ENCODE data around the gene TOR1AIP2. TPM values are rescaled to one million over a fixed set of nuclear protein-coding genes. Genes with fewer than 3 reads are reported as not detected.

The TOR1AIP2 gene
- total RNA-seq, 1 donor from 2014 or later, result 71.1 TPM

- no peaks in the 10 kb centered on the region for H3K9me3 Mint-ChIP-seq (ENCODE audit: unreplicated experiment)
- H3K36me3 Mint-ChIP-seq (ENCODE audit: low read depth, unreplicated experiment), result peaks cover 11% of the 10 kb centered on the region
- H3K27me3 Mint-ChIP-seq (ENCODE audit: unreplicated experiment), result no peaks in the 10 kb centered on the region
- H3K27ac Mint-ChIP-seq (ENCODE audit: unreplicated experiment), result no peak overlapping the region
- no peak overlapping the region for H3K4me3 Mint-ChIP-seq (ENCODE audit: unreplicated experiment)
- H3K4me1 Mint-ChIP-seq (ENCODE audit: unreplicated experiment), result peaks cover 15% of the 10 kb centered on the region
- no peak for TF ChIP-seq CTCF (IDR thresholded peaks at IDR 0.05; ENCODE audit: unreplicated experiment)
- DNase-seq (ENCODE audit: low spot score), result no peak
These were observed 40.2 kb upstream of the TOR1AIP2 start for GRCh38 chr1:179917601-179918429.

GRCh38 chr1:179911812-179912211, 34.2 kb upstream of the TOR1AIP2 start:
- no peak for DNase-seq (ENCODE audit: low spot score)
- Mint-ChIP-seq H3K36me3 (ENCODE audit: low read depth, unreplicated experiment) (peaks cover 17% of the 10 kb centered on the region), H3K9me3 (ENCODE audit: unreplicated experiment) (no peaks in the 10 kb centered on the region), H3K27me3 (ENCODE audit: unreplicated experiment) (no peaks in the 10 kb centered on the region), H3K27ac (ENCODE audit: unreplicated experiment) (no peak overlapping the region), H3K4me1 (ENCODE audit: unreplicated experiment) (no peaks in the 10 kb centered on the region), H3K4me3 (ENCODE audit: unreplicated experiment) (no peak overlapping the region)
- no peak for TF ChIP-seq CTCF (IDR thresholded peaks at IDR 0.05; ENCODE audit: unreplicated experiment)

GRCh38 chr1:179910934-179911333, 33.3 kb upstream of the TOR1AIP2 start:
- Mint-ChIP-seq H3K27ac (ENCODE audit: unreplicated experiment) (no peak overlapping the region), H3K36me3 (ENCODE audit: low read depth, unreplicated experiment) (peaks cover 22% of the 10 kb centered on the region), H3K4me3 (ENCODE audit: unreplicated experiment) (no peak overlapping the region), H3K9me3 (ENCODE audit: unreplicated experiment) (no peaks in the 10 kb centered on the region), H3K27me3 (ENCODE audit: unreplicated experiment) (no peaks in the 10 kb centered on the region), H3K4me1 (ENCODE audit: unreplicated experiment) (no peaks in the 10 kb centered on the region)
- DNase-seq (ENCODE audit: low spot score), result no peak
- TF ChIP-seq CTCF (IDR thresholded peaks at IDR 0.05; ENCODE audit: unreplicated experiment), result no peak

GRCh38 chr1:179889589-179889988, 12.0 kb upstream of the TOR1AIP2 start:
- no peak for TF ChIP-seq CTCF (IDR thresholded peaks at IDR 0.05; ENCODE audit: unreplicated experiment)
- no peaks in the 10 kb centered on the region for H3K4me1 Mint-ChIP-seq (ENCODE audit: unreplicated experiment)
- no peak for DNase-seq (ENCODE audit: low spot score)
- no peaks in the 10 kb centered on the region for H3K36me3 Mint-ChIP-seq (ENCODE audit: low read depth, unreplicated experiment)
- H3K27ac Mint-ChIP-seq (ENCODE audit: unreplicated experiment), result no peak overlapping the region
- no peaks in the 10 kb centered on the region for H3K27me3 Mint-ChIP-seq (ENCODE audit: unreplicated experiment)
- H3K4me3 Mint-ChIP-seq (ENCODE audit: unreplicated experiment), result no peak overlapping the region
- H3K9me3 Mint-ChIP-seq (ENCODE audit: unreplicated experiment), result no peaks in the 10 kb centered on the region

GRCh38 chr1:179888071-179888470, 10.5 kb upstream of the TOR1AIP2 start:
- DNase-seq (ENCODE audit: low spot score), result no peak
- H3K36me3 Mint-ChIP-seq (ENCODE audit: low read depth, unreplicated experiment), result no peaks in the 10 kb centered on the region
- peaks cover 3% of the 10 kb centered on the region for H3K4me1 Mint-ChIP-seq (ENCODE audit: unreplicated experiment)
- H3K27ac Mint-ChIP-seq (ENCODE audit: unreplicated experiment), result no peak overlapping the region
- H3K4me3 Mint-ChIP-seq (ENCODE audit: unreplicated experiment), result no peak overlapping the region
- peaks cover 4% of the 10 kb centered on the region for H3K27me3 Mint-ChIP-seq (ENCODE audit: unreplicated experiment)
- TF ChIP-seq CTCF (IDR thresholded peaks at IDR 0.05; ENCODE audit: unreplicated experiment), result no peak
- H3K9me3 Mint-ChIP-seq (ENCODE audit: unreplicated experiment), result no peaks in the 10 kb centered on the region
